H9 (cell line): ENCODE results near the gene TMEM92. TPM values are rescaled to one million over a fixed set of nuclear protein-coding genes. Genes with fewer than 3 reads are reported as not detected.

Experiments used
- DNase-seq: peaks from one replicate; pipeline ENCODE4 v3.0.0-alpha.2; 2017
- H2AFZ ChIP-seq: one replicate; pipeline ENCODE4 v1.6.1; 2013; ENCODE audit warnings: mild to moderate bottlenecking, low read length, control low read depth, moderate library complexity
- H2AK5ac ChIP-seq: 2 replicates; pipeline ENCODE4 v1.6.1; 2013; ENCODE audit warnings: low read length, control low read depth, mixed read lengths; ENCODE audit not compliant: insufficient read length
- H2BK120ac ChIP-seq: one replicate; pipeline ENCODE4 v1.6.1; 2013; ENCODE audit warnings: low read depth, mild to moderate bottlenecking, low read length, control low read depth, inconsistent platforms; ENCODE audit not compliant: poor library complexity, severe bottlenecking
- H2BK12ac ChIP-seq: 2 replicates; pipeline ENCODE4 v1.6.1; 2013; ENCODE audit warnings: low read length, control low read depth, mixed read lengths, low read depth; ENCODE audit not compliant: insufficient read length
- H2BK15ac ChIP-seq: 2 replicates; pipeline ENCODE4 v1.6.1; 2013; ENCODE audit warnings: low read depth, low read length, control low read depth
- H2BK20ac ChIP-seq: one replicate; pipeline ENCODE4 v1.6.1; 2013; ENCODE audit warnings: low read depth, mild to moderate bottlenecking, low read length, control low read depth, inconsistent platforms; ENCODE audit not compliant: poor library complexity, severe bottlenecking
- H2BK5ac ChIP-seq: 2 replicates; pipeline ENCODE4 v1.6.1; 2013; ENCODE audit warnings: low read length, control low read depth, mixed read lengths; ENCODE audit not compliant: insufficient read length
- H3K14ac ChIP-seq: 2 replicates; pipeline ENCODE4 v1.6.1; 2013; ENCODE audit warnings: low read length, control low read depth; ENCODE audit not compliant: insufficient read depth
- H3K18ac ChIP-seq: 2 replicates; pipeline ENCODE4 v1.6.1; 2013; ENCODE audit warnings: low read depth, mild to moderate bottlenecking, mixed read lengths, low read length, control low read depth; ENCODE audit not compliant: insufficient read length
- H3K23ac ChIP-seq: 2 replicates; pipeline ENCODE4 v1.6.1; 2013; ENCODE audit warnings: low read length, control low read depth, mixed read lengths, low read depth; ENCODE audit not compliant: insufficient read length
- H3K23me2 ChIP-seq: 2 replicates; pipeline ENCODE4 v1.6.1; 2013; ENCODE audit warnings: low read depth, mild to moderate bottlenecking, mixed read lengths, low read length, control low read depth; ENCODE audit not compliant: insufficient read length, poor library complexity, severe bottlenecking
- H3K27ac ChIP-seq: 2 replicates; pipeline ENCODE4 v1.5.1; 2013; ENCODE audit warnings: low read length, control low read depth, mixed read lengths, low read depth; ENCODE audit not compliant: insufficient read length
- H3K27me3 ChIP-seq: 2 replicates; pipeline ENCODE4 v1.6.1; 2013; ENCODE audit warnings: low read length, control low read depth, inconsistent platforms; ENCODE audit not compliant: insufficient read depth
- H3K4ac ChIP-seq: 2 replicates; pipeline ENCODE4 v1.6.1; 2013; ENCODE audit warnings: low read depth, mild to moderate bottlenecking, control low read depth, inconsistent platforms, low read length, moderate library complexity
- H3K4me1 ChIP-seq: 2 replicates; pipeline ENCODE4 v1.6.1; 2013; ENCODE audit warnings: low read length, control low read depth, inconsistent platforms; ENCODE audit not compliant: insufficient read depth
- H3K4me2 ChIP-seq: 2 replicates; pipeline ENCODE4 v1.6.1; 2013; ENCODE audit warnings: low read length, control low read depth, mixed read lengths; ENCODE audit not compliant: insufficient read length, insufficient read depth
- H3K56ac ChIP-seq: 2 replicates; pipeline ENCODE4 v1.6.1; 2013; ENCODE audit warnings: low read depth, mild to moderate bottlenecking, mixed read lengths, low read length, control low read depth; ENCODE audit not compliant: insufficient read length
- H3K79me1 ChIP-seq: 2 replicates; pipeline ENCODE4 v1.6.1; 2013; ENCODE audit warnings: low read depth, mild to moderate bottlenecking, moderate library complexity, low read length, control low read depth, inconsistent platforms; ENCODE audit not compliant: insufficient read depth, poor library complexity, severe bottlenecking
- H3K79me2 ChIP-seq: 2 replicates; pipeline ENCODE4 v1.6.1; 2013; ENCODE audit warnings: low read length, control low read depth, inconsistent platforms; ENCODE audit not compliant: insufficient read depth
- H3K9ac ChIP-seq: 2 replicates; pipeline ENCODE4 v1.6.1; 2013; ENCODE audit warnings: low read length, control low read depth, mixed read lengths; ENCODE audit not compliant: insufficient read length; ENCODE audit errors: extremely low read depth
- H3K9me3 ChIP-seq: one replicate; pipeline ENCODE4 v1.6.1; 2013; ENCODE audit warnings: low read depth, low read length, inconsistent platforms; ENCODE audit not compliant: control insufficient read depth
- H3T11ph ChIP-seq: one replicate; pipeline ENCODE4 v1.6.1; 2013; ENCODE audit warnings: mild to moderate bottlenecking, low read length, control low read depth, inconsistent platforms
- H4K20me1 ChIP-seq: one replicate; pipeline ENCODE4 v1.6.1; 2013; ENCODE audit not compliant: control insufficient read depth, insufficient read length, insufficient read depth
- H4K5ac ChIP-seq: 2 replicates; pipeline ENCODE4 v1.6.1; 2013; ENCODE audit warnings: low read depth, mild to moderate bottlenecking, mixed read lengths, low read length, control low read depth; ENCODE audit not compliant: insufficient read length
- H4K8ac ChIP-seq: replicated peaks from 2 replicates; pipeline ENCODE4 v1.6.1; 2013; ENCODE audit warnings: low read length, control low read depth, mixed read lengths, low read depth; ENCODE audit not compliant: insufficient read length
- H4K91ac ChIP-seq: 2 replicates; pipeline ENCODE4 v1.6.1; 2013; ENCODE audit warnings: low read depth, mild to moderate bottlenecking, moderate library complexity, mixed read lengths, low read length, control low read depth; ENCODE audit not compliant: insufficient read length
- H3K27ac Mint-ChIP-seq, 3 experiments: 2 replicates in 2 of 3; 3 replicates in 1 of 3; pipeline ENCODE4 v1.8.0; 2020 to 2021; ENCODE audit warnings: mixed read lengths in 3 of 3, mild to moderate bottlenecking in 1 of 3, moderate library complexity in 1 of 3
- H3K27me3 Mint-ChIP-seq: 2 replicates; pipeline ENCODE4 v1.8.0; 2021; ENCODE audit warnings: low read depth, mild to moderate bottlenecking, moderate library complexity, mixed read lengths
- H3K36me3 Mint-ChIP-seq, 3 experiments: 2 replicates in 2 of 3; 3 replicates in 1 of 3; pipeline ENCODE4 v1.8.0; 2020 to 2021; ENCODE audit warnings: low read depth in 3 of 3, mixed read lengths in 3 of 3; ENCODE audit not compliant: insufficient read depth in 1 of 3
- H3K4me1 Mint-ChIP-seq, 2 experiments: 2 replicates each; pipeline ENCODE4 v1.8.0; 2020; ENCODE audit warnings: mixed read lengths in 2 of 2
- H3K4me3 Mint-ChIP-seq, 2 experiments: 2 replicates in 1 of 2; 3 replicates in 1 of 2; pipeline ENCODE4 v1.8.0; 2020 to 2021; ENCODE audit warnings: mild to moderate bottlenecking in 2 of 2, mixed read lengths in 2 of 2, moderate library complexity in 1 of 2
- H3K9me3 Mint-ChIP-seq, 2 experiments: 2 replicates in 1 of 2; 3 replicates in 1 of 2; pipeline ENCODE4 v1.8.0; 2020; ENCODE audit warnings: mild to moderate bottlenecking in 2 of 2, mixed read lengths in 2 of 2, moderate library complexity in 1 of 2
- WGBS: extraction: QIAGEN DNeasy Blood & Tissue Kit; methylation state at CpG from one replicate; pipeline ENCODE4 v1.1.7; 2013; ENCODE audit warnings: missing lambda C conversion rate, low lambda C conversion rate, mixed read lengths; ENCODE audit not compliant: insufficient read length; ENCODE audit errors: extremely low coverage; 5-methylcytosine and 5-hydroxymethylcytosine counted together
- total RNA-seq: library from RNA; stranded (reverse); gene quantifications from 2 replicates; pipeline ENCODE4 v1.2.1, GENCODE V29; 2021
- TF ChIP-seq, protein P1 (sequence below): fragments of 200-600 bp; sonication (generic); conservative IDR thresholded peaks from 3 replicates; pipeline ENCODE4 v1.8.0; 2021; ENCODE audit warnings: antibody characterized with exemption, mild to moderate bottlenecking

Gene TMEM92
- total RNA-seq, 1 experiment from 2014 or later, result 10.9 TPM

DNA sequence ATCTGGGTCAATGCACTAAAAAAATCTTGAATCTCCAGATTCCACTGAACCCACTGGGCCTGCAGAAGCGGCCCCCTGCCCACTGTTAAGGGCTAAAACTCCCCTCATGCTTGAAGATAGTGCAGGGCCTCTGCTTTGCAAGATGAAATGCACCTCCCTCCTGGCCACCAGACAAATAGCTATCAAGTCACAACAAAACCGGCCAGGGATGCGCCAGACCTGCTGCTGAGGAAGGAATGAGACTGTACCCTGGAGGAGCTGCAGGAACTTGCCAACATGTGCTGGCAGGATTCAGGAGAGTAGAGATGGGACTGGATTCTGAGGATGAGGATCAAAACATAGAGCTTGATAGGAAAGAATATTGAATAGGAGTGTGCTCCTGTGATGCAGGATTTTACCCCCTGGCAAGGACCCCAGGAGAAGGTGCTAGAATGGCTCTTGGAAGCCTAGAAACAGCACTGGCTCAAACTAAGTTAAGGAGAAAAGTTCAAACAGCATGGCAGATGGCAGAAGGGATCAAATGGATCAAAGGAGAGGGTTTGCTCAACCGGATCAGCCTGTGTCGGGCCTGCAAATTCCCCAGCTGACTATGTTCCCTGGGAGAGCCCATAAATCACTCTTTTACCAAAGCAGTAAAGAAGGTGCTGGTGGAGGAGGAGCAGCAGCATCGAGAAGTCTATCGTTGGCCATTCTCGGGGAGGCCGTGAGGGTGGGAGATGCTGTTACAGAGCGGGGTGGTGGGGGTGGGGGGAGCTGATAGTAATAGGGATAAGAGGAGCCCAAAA, 44.4 kb downstream of the TMEM92 start:
- Histone ChIP-seq H2BK15ac (no peak overlapping the region), H3K14ac (peak overlapping the region; percentile 44), H3T11ph (no peak overlapping the region), H2BK20ac (no peak overlapping the region), H3K27ac (no peak overlapping the region), H2BK120ac (no peak overlapping the region), H3K4me1 (peaks cover 5% of the 10 kb centered on the region; the same call in 1 of the 2 replicates), H3K56ac (no peak overlapping the region), H3K27me3 (no peaks in the 10 kb centered on the region), H3K79me2 (no peaks in the 10 kb centered on the region), H4K20me1 (no peaks in the 10 kb centered on the region), H3K79me1 (no peaks in the 10 kb centered on the region), H4K8ac (no peak overlapping the region), H3K23ac (no peak overlapping the region), H3K4ac (no peak overlapping the region), H2AK5ac (no peak overlapping the region), H3K4me2 (no peak overlapping the region), H2BK5ac (no peak overlapping the region), H4K5ac (no peak overlapping the region), H3K18ac (peak overlapping the region; percentile 59), H3K9me3 (no peaks in the 10 kb centered on the region), H4K91ac (no peak overlapping the region), H3K9ac (no peak overlapping the region), H2BK12ac (no peak overlapping the region), H2AFZ (peak overlapping the region; percentile 57), H3K23me2 (no peaks in the 10 kb centered on the region)
- WGBS, result no CpG with 5 or more reads among the region's 10 CpGs
- Mint-ChIP-seq H3K4me1 (peaks cover 5% of the 10 kb centered on the region in 2 experiments; a peak in 3 of 4 replicates), H3K27me3 (peaks cover 5% of the 10 kb centered on the region), H3K36me3 (0 out of 7 replicates have a peak, but pooled peaks cover 0 to 8% (median 0%) of the 10 kb centered on the region in 3 experiments), H3K9me3 (peaks cover 4 to 5% of the 10 kb centered on the region in 2 experiments; a peak in 2 of 5 replicates), H3K27ac (no peak overlapping the region), H3K4me3 (no peak overlapping the region)
- TF ChIP-seq, protein P1, sequence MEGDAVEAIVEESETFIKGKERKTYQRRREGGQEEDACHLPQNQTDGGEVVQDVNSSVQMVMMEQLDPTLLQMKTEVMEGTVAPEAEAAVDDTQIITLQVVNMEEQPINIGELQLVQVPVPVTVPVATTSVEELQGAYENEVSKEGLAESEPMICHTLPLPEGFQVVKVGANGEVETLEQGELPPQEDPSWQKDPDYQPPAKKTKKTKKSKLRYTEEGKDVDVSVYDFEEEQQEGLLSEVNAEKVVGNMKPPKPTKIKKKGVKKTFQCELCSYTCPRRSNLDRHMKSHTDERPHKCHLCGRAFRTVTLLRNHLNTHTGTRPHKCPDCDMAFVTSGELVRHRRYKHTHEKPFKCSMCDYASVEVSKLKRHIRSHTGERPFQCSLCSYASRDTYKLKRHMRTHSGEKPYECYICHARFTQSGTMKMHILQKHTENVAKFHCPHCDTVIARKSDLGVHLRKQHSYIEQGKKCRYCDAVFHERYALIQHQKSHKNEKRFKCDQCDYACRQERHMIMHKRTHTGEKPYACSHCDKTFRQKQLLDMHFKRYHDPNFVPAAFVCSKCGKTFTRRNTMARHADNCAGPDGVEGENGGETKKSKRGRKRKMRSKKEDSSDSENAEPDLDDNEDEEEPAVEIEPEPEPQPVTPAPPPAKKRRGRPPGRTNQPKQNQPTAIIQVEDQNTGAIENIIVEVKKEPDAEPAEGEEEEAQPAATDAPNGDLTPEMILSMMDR, result no peak
- no peak for DNase-seq
